ENCODE results near the gene FANCD2. TPM values are rescaled to one million over a fixed set of nuclear protein-coding genes. Genes with fewer than 3 reads are reported as not detected.
"Not testable (repeated sequence)": the region's sequence is repeated elsewhere in the genome, so short reads cannot be mapped to it uniquely, and the experiment has no call there.

FANCD2 gene
- total RNA-seq, 2 donors from 2014 or later, result 56.0 to 79.9 TPM

DNA sequence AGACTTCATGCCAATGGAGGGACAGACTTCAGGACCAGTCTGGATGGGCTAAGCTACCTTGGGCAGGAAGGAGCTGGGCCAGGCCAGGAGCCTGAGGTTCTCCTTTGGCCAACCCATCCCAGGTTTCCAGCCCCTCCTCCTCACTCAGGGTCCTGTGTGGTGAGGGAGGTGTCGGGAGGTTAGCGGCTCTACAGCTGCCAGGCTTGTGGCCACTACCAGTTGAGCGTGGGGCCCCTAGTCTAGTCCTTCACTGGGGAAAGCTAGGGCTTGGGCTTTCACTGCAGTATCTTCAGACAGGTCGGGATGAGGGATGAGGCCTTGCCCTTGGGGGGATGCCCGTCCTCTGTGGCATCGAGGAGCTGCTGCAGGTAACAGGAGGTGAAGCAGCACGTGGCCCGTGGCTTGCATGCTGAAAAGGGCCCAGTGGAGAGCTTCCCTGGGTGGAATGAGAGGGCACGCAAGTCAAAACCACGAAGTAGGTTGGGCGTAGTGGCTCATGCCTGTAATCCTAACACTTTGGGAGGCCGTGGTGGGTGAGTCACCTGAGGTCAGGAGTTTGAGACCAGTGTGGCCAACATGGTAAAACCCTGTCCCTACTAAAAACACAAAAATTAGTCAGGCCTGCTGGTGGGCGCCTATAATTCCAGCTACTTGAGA is 8.5 kb upstream of the FANCD2 start:
- TF ChIP-seq CTCF (conservative IDR thresholded peaks at IDR 0.05), result no peak
- H3K9ac ChIP-seq (ENCODE audit: extremely low read depth, low read length, poor library complexity, severe bottlenecking), result no peak overlapping the region
- DNase-seq, result no peak
- Mint-ChIP-seq H3K4me3 (no peak overlapping the region), H3K27ac (no peak overlapping the region), H3K27me3 (ENCODE audit: insufficient read depth) (peaks cover 3% of the 10 kb centered on the region), H3K36me3 (ENCODE audit: low read depth) (peaks cover 21% of the 10 kb centered on the region), H3K9me3 (no peaks in the 10 kb centered on the region), H3K4me1 (no peaks in the 10 kb centered on the region)
- 89 to 90% methylated on average over 10 to 13 of the region's 13 CpGs for WGBS, 2 experiments (ENCODE audit: insufficient coverage in 1 of 2, insufficient read length in 1 of 2)
- H3K4me3 ChIP-seq (ENCODE audit: low read length), result no peak overlapping the region
- peaks cover 19% of the 10 kb centered on the region for H3K36me3 ChIP-seq (ENCODE audit: control insufficient read depth, insufficient read depth, low read length)
- no peak overlapping the region for H3K27ac ChIP-seq (ENCODE audit: low read depth, low read length)
- H3K4me1 ChIP-seq (ENCODE audit: control insufficient read depth, insufficient read depth, low read length), result no peaks in the 10 kb centered on the region
- H3K27me3 ChIP-seq (ENCODE audit: control insufficient read depth, insufficient read depth, low read length, poor library complexity, severe bottlenecking), result no peaks in the 10 kb centered on the region
- no peaks in the 10 kb centered on the region for H3K9me3 ChIP-seq (ENCODE audit: control insufficient read depth, low read length)

- H3K36me3 Mint-ChIP-seq (ENCODE audit: low read depth), result peaks cover 29% of the 10 kb centered on the region
- not testable (repeated sequence) for H3K4me3 Mint-ChIP-seq; H3K4me1 ChIP-seq (ENCODE audit: control insufficient read depth, insufficient read depth, low read length); H3K27me3 ChIP-seq (ENCODE audit: control insufficient read depth, insufficient read depth, low read length, poor library complexity, severe bottlenecking); H3K27ac ChIP-seq (ENCODE audit: low read depth, low read length); DNase-seq; H3K9me3 ChIP-seq (ENCODE audit: control insufficient read depth, low read length); H3K4me3 ChIP-seq (ENCODE audit: low read length); H3K27ac Mint-ChIP-seq; H3K9ac ChIP-seq (ENCODE audit: extremely low read depth, low read length, poor library complexity, severe bottlenecking); H3K4me1 Mint-ChIP-seq; H3K9me3 Mint-ChIP-seq; H3K27me3 Mint-ChIP-seq (ENCODE audit: insufficient read depth)
- WGBS, 2 experiments (ENCODE audit: insufficient coverage in 1 of 2, insufficient read length in 1 of 2), result 95 to 96% methylated on average over 2 of the region's 2 CpGs
- H3K36me3 ChIP-seq (ENCODE audit: control insufficient read depth, insufficient read depth, low read length), result peaks cover 28% of the 10 kb centered on the region
These were observed 7.4 kb upstream of the FANCD2 start for GRCh38 chr3:10018806-10019205.

GRCh38 chr3:10019326-10019725 is 6.9 kb upstream of the FANCD2 start:
- H3K9me3 Mint-ChIP-seq, result no peaks in the 10 kb centered on the region
- no peaks in the 10 kb centered on the region for H3K4me1 Mint-ChIP-seq
- no peak for DNase-seq
- no peaks in the 10 kb centered on the region for H3K4me1 ChIP-seq (ENCODE audit: control insufficient read depth, insufficient read depth, low read length)
- no peak overlapping the region for H3K9ac ChIP-seq (ENCODE audit: extremely low read depth, low read length, poor library complexity, severe bottlenecking)
- no peak for TF ChIP-seq CTCF (conservative IDR thresholded peaks at IDR 0.05)
- no peak overlapping the region for H3K4me3 ChIP-seq (ENCODE audit: low read length)
- no peaks in the 10 kb centered on the region for H3K27me3 Mint-ChIP-seq (ENCODE audit: insufficient read depth)
- peaks cover 29% of the 10 kb centered on the region for H3K36me3 Mint-ChIP-seq (ENCODE audit: low read depth)
- H3K36me3 ChIP-seq (ENCODE audit: control insufficient read depth, insufficient read depth, low read length), result peaks cover 31% of the 10 kb centered on the region
- H3K4me3 Mint-ChIP-seq, result no peak overlapping the region
- H3K27ac ChIP-seq (ENCODE audit: low read depth, low read length), result no peak overlapping the region
- 93 to 95% methylated on average over 4 to 5 of the region's 5 CpGs for WGBS, 2 experiments (ENCODE audit: insufficient coverage in 1 of 2, insufficient read length in 1 of 2)
- H3K27me3 ChIP-seq (ENCODE audit: control insufficient read depth, insufficient read depth, low read length, poor library complexity, severe bottlenecking), result no peaks in the 10 kb centered on the region
- no peak overlapping the region for H3K27ac Mint-ChIP-seq
- H3K9me3 ChIP-seq (ENCODE audit: control insufficient read depth, low read length), result no peaks in the 10 kb centered on the region

Data from endodermal cell (in vitro differentiated cells).